CD4-positive, CD25-positive, alpha-beta regulatory T cell (primary cell): ENCODE measurements around the gene DRC7. TPM values are rescaled to one million over a fixed set of nuclear protein-coding genes. Genes with fewer than 3 reads are reported as not detected.
"Not testable (repeated sequence)": the region's sequence is repeated elsewhere in the genome, so short reads cannot be mapped to it uniquely, and the experiment has no call there.

ENCODE experiments used
- ATAC-seq, 2 donors: fragments of 150-1000 bp; cut with Tn5 transposase; one replicate each; pipeline ENCODE4 v1.10.0; 2021; ENCODE audit warnings: low read depth in 2 of 2, moderate number of reproducible peaks in 2 of 2, moderate library complexity in 1 of 2
- DNase-seq, 3 donors: peaks; one replicate each; pipeline versions ENCODE4 v3.0.0 to v3.0.0-alpha.2; 2012 to 2022; ENCODE audit warnings: mixed read lengths in 1 of 3
- H3K27ac ChIP-seq: one replicate; pipeline ENCODE4 v1.7.0; 2013; ENCODE audit warnings: mild to moderate bottlenecking, low read length; ENCODE audit not compliant: insufficient read depth, poor library complexity, severe bottlenecking
- H3K27me3 ChIP-seq: one replicate; pipeline ENCODE4 v1.7.0; 2013; ENCODE audit warnings: low read length; ENCODE audit not compliant: control insufficient read depth, insufficient read depth
- H3K36me3 ChIP-seq: one replicate; pipeline ENCODE4 v1.7.0; 2013; ENCODE audit warnings: mild to moderate bottlenecking, low read length, moderate library complexity; ENCODE audit not compliant: control insufficient read depth, insufficient read depth
- H3K4me1 ChIP-seq: 2 replicates; pipeline ENCODE4 v1.7.0; 2013; ENCODE audit warnings: mild to moderate bottlenecking, low read length; ENCODE audit not compliant: insufficient read depth, control insufficient read depth, poor library complexity, severe bottlenecking
- H3K4me3 ChIP-seq: one replicate; pipeline ENCODE4 v1.7.0; 2013; ENCODE audit warnings: low read depth, mild to moderate bottlenecking, low read length, moderate library complexity
- H3K9me3 ChIP-seq, 2 experiments: 1 replicate in 1 of 2; 2 replicates in 1 of 2; pipeline ENCODE4 v1.7.0; 2013; ENCODE audit warnings: low read length in 2 of 2, mild to moderate bottlenecking in 1 of 2, moderate library complexity in 1 of 2; ENCODE audit not compliant: control insufficient read depth in 2 of 2
- H3K27ac Mint-ChIP-seq, 3 donors: one replicate each; pipeline ENCODE4 v1.8.0; 2020 to 2022; ENCODE audit warnings: mild to moderate bottlenecking in 3 of 3, mixed read lengths in 3 of 3, moderate library complexity in 2 of 3
- H3K27me3 Mint-ChIP-seq: one replicate; pipeline ENCODE4 v1.8.0; 2022; ENCODE audit warnings: mild to moderate bottlenecking, mixed read lengths
- H3K36me3 Mint-ChIP-seq: one replicate; pipeline ENCODE4 v1.8.0; 2020; ENCODE audit warnings: mixed read lengths
- H3K4me1 Mint-ChIP-seq, 4 donors: one replicate each; pipeline ENCODE4 v1.8.0; 2020 to 2022; ENCODE audit warnings: mixed read lengths in 4 of 4, mild to moderate bottlenecking in 1 of 4
- H3K4me3 Mint-ChIP-seq, 4 donors: one replicate each; pipeline ENCODE4 v1.8.0; 2020 to 2022; ENCODE audit warnings: mild to moderate bottlenecking in 4 of 4, mixed read lengths in 4 of 4, moderate library complexity in 3 of 4
- H3K9me3 Mint-ChIP-seq, 7 donors: one replicate each; pipeline ENCODE4 v1.8.0; 2020 to 2022; ENCODE audit warnings: mixed read lengths in 7 of 7, mild to moderate bottlenecking in 3 of 7, moderate library complexity in 2 of 7
- polyA plus RNA-seq, 4 donors: library from polyadenylated mRNA; unstranded; fragments of 300-500 nt; fragmentation: Illumina TruSeq; gene quantifications; one replicate each; pipeline ENCODE4 v1.2.3, GENCODE V29; 2021
- total RNA-seq: library from RNA; stranded (reverse); gene quantifications from one replicate; pipeline ENCODE4 v1.2.3, GENCODE V29; 2022

The DRC7 gene
- total and polyA plus RNA-seq, 5 donors from 2014 or later = not detected

DNA sequence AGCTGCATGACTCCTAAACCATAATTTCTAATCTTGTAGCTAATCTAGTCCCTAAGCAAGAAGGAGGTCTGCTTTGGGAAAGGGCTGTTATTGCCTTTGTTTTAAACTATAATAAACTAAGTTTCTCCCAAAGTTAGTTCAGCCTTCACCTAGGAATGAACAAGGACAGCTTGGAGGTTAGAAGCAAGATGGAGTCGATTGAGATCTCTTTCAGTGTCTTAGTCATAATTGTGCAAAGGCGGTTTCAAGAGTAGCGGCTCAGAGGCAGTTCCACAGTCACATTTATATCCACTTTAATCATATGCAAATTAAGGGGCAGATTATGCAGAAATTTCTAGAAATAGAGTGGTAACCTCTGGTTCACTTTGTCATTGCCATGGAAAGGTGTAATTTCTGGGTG, 17.4 kb downstream of the DRC7 start:
- ATAC-seq = no peak
- H3K9me3 ChIP-seq = no peaks in the 10 kb centered on the region
- H3K27me3 Mint-ChIP-seq = peaks cover 50% of the 10 kb centered on the region

DNA sequence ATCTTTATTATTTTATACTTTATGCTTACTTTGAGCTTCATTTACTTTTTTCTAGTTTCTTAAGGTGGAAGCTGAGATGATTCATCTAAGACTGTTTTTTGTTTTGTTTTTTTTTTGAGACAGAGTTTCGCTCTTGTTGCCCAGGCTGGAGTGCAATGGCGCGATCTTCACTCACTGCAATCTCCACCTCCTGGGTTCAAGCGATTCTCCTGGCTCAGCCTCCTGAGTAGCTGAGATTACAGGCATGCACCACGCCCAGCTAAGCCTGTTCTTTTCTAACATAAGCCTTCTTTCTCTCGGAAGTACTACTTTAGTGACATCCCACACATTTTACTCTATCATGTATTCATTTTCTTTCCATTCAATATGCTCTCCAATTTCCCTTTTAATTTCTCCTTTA, 18.0 kb downstream of the DRC7 start:
- not testable (repeated sequence) for H3K4me3 Mint-ChIP-seq, H3K4me1 Mint-ChIP-seq

More for the DNA sequence above, 17.4 kb downstream of the DRC7 start:
- Histone ChIP-seq H3K4me3 (no peak overlapping the region), H3K27me3 (peaks cover 10% of the 10 kb centered on the region), H3K4me1 (no peaks in the 10 kb centered on the region), H3K27ac (no peak overlapping the region), H3K36me3 (no peaks in the 10 kb centered on the region)
- H3K27ac Mint-ChIP-seq = no peak overlapping the region
- H3K9me3 Mint-ChIP-seq = no peaks in the 10 kb centered on the region
- no peaks in the 10 kb centered on the region for H3K36me3 Mint-ChIP-seq
- H3K4me1 Mint-ChIP-seq = no peaks in the 10 kb centered on the region
- no peak overlapping the region for H3K4me3 Mint-ChIP-seq
- DNase-seq = no peak

DNA sequence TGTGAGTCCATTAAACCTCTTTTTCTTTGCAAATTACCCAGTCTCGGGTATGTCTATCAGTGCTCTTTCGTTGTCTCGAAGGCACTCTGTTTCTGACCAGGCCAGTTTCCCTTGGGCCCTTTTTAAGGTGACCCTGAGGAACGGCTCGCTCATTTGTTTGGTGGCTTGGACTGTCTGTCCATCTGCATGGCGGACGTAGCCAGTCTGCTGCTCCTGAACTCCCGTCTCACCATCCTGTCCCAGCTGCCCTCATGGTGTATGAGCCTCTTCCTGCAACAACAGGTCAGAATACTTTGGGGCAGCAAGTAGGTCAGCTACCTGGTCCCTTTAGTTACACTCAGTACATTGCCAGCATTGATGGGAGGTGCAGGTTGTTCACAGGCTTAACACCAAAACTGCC, 19.0 kb downstream of the DRC7 start:
- no peaks in the 10 kb centered on the region for H3K36me3 Mint-ChIP-seq
- H3K36me3 ChIP-seq = no peaks in the 10 kb centered on the region
- peaks cover 40% of the 10 kb centered on the region for H3K27me3 Mint-ChIP-seq
- DNase-seq (no peak), ATAC-seq (no peak)
- H3K27ac Mint-ChIP-seq = no peak overlapping the region
- H3K27me3 ChIP-seq = peaks cover 10% of the 10 kb centered on the region
- H3K4me3 ChIP-seq = no peak overlapping the region
- no peaks in the 10 kb centered on the region for H3K9me3 Mint-ChIP-seq
- no peak overlapping the region for H3K27ac ChIP-seq
- no peaks in the 10 kb centered on the region for H3K9me3 ChIP-seq
- no peaks in the 10 kb centered on the region for H3K4me1 Mint-ChIP-seq
- H3K4me1 ChIP-seq = no peaks in the 10 kb centered on the region
- H3K4me3 Mint-ChIP-seq = peak overlapping the region in 1 of 4 donors; percentile 38

More for the DNA sequence above, 18.0 kb downstream of the DRC7 start:
- DNase-seq, H3K36me3 Mint-ChIP-seq, H3K9me3 ChIP-seq, H3K27ac ChIP-seq, H3K4me1 ChIP-seq, H3K27ac Mint-ChIP-seq, H3K27me3 ChIP-seq, H3K4me3 ChIP-seq, H3K36me3 ChIP-seq, H3K9me3 Mint-ChIP-seq, ATAC-seq: not testable (repeated sequence)
- H3K27me3 Mint-ChIP-seq = peaks cover 50% of the 10 kb centered on the region

DNA sequence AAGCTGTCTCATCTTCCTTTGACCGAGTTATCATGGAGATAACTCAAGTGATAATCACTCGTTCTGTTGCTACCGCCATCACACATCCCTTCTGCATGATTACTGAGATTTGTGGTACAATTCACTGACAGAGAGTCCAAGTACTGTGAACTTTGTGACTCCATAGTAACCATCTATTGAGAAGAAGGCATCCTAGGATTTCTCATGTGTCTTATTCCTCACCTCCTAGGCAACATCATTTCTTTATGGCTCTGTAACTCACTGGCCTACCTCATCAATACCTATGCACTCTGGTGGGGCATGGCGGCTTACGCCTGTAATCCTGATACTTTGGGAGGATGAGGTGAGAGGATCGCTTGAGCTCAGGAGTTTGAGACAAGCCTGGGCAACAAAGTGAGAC, 19.4 kb downstream of the DRC7 start:
- Histone ChIP-seq H3K4me3 (no peak overlapping the region), H3K27me3 (peaks cover 10% of the 10 kb centered on the region), H3K4me1 (no peaks in the 10 kb centered on the region), H3K36me3 (no peaks in the 10 kb centered on the region), H3K27ac (no peak overlapping the region), H3K9me3 (no peaks in the 10 kb centered on the region)
- H3K9me3 Mint-ChIP-seq = no peaks in the 10 kb centered on the region
- H3K4me3 Mint-ChIP-seq = no peak overlapping the region
- ATAC-seq = no peak
- no peak overlapping the region for H3K27ac Mint-ChIP-seq
- peaks cover 41% of the 10 kb centered on the region for H3K27me3 Mint-ChIP-seq
- no peaks in the 10 kb centered on the region for H3K36me3 Mint-ChIP-seq
- no peak for DNase-seq
- H3K4me1 Mint-ChIP-seq = no peaks in the 10 kb centered on the region

DNA sequence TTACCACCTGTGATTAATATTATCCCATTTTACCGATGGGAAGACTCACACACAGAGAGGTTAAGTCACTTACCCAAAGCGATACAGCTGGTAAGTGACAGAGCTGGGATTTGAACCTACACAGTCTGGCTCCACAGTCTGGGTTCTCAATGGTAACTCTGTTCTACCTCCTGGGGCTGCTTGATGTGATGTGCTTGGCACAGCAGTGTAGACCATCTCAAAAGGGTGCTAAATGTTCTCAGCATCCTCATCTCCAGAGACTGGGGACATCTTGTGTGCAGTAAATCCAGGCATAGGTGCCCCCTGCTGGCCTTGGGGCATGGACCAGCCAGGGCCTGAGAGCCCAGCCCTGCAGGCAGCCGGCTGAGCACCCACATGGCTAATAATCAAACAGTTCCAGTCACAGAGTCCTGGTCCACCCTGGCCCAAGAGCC, 25.6 kb downstream of the DRC7 start:
- Mint-ChIP-seq H3K9me3 (peaks cover 0 to 2% (median 0%) of the 10 kb centered on the region in 7 donors), H3K27me3 (peaks cover 18% of the 10 kb centered on the region), H3K27ac (no peak overlapping the region), H3K4me3 (no peak overlapping the region), H3K36me3 (no peaks in the 10 kb centered on the region), H3K4me1 (no peaks in the 10 kb centered on the region)
- DNase-seq (peak in 2 of 3 donors; percentile 17 to 58), ATAC-seq (no peak)
- H3K4me1 ChIP-seq = no peaks in the 10 kb centered on the region
- H3K36me3 ChIP-seq = no peaks in the 10 kb centered on the region
- H3K27ac ChIP-seq = no peak overlapping the region
- no peaks in the 10 kb centered on the region for H3K9me3 ChIP-seq
- no peak overlapping the region for H3K4me3 ChIP-seq
- H3K27me3 ChIP-seq = no peaks in the 10 kb centered on the region

DNA sequence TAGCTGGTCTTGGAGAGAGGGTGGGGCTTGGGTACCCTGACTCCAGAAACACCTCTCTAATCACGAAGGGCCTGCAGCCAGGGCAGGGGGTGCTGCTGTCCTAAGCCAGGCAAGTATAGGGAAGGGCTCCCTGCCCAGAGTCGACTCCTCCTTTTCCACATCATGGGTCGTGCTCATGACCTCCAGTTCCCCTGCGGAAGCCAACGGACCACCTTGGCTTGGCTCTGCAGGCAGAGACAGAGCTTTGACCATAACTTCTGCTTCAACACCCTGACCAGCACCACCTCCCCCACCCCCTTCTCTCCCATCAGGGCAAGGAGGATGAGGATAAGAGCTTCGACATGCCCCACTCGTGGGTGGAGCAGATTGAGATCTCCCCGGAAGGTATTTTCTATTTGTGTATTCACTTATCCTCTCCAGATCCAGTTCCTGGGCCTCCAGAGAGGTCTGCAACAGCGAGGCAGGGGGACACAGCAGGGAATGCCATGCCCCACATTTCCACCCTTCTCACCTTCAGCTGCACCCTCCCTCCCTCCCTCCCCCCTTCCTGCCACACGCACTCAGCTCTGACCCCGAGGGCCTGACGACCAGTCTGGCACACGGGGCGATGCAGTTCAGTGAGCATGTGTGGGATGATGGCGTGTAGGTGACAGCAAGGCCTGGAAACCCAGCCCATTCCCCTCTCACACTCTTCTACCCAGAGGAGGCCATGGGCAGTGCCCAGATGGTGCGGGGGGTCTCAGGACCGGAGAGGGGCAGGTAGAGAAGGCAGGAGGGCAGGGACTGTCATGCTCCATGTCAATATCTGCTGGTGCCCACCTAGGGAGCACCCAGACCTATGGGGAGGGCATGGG, 27.0 kb downstream of the DRC7 start:
- ATAC-seq (no peak), DNase-seq (no peak)
- no peaks in the 10 kb centered on the region for H3K27me3 ChIP-seq
- no peak overlapping the region for H3K27ac ChIP-seq
- no peak overlapping the region for H3K27ac Mint-ChIP-seq
- peaks cover 0 to 2% (median 0%) of the 10 kb centered on the region in 7 donors for H3K9me3 Mint-ChIP-seq
- H3K4me3 ChIP-seq = no peak overlapping the region
- no peaks in the 10 kb centered on the region for H3K9me3 ChIP-seq
- H3K4me1 Mint-ChIP-seq = no peaks in the 10 kb centered on the region
- no peaks in the 10 kb centered on the region for H3K36me3 Mint-ChIP-seq
- H3K27me3 Mint-ChIP-seq = peaks cover 11% of the 10 kb centered on the region
- no peaks in the 10 kb centered on the region for H3K36me3 ChIP-seq
- H3K4me1 ChIP-seq = no peaks in the 10 kb centered on the region
- no peak overlapping the region for H3K4me3 Mint-ChIP-seq

DNA sequence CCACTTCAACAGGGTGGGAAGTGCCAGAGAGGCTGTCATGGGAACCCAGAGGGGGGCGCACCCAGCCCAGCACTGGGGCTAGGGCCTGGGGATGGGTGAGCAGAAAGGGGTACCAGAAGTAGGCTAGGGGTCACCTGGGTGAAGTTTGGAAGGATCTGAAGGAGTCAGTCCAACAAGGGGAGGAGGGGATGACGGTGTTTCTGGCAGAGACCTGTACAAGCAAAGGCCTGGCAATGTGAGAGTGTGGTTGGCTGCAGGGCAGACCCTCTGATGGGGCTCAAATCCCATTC, 27.5 kb downstream of the DRC7 start:
- no peak overlapping the region for H3K27ac Mint-ChIP-seq
- H3K9me3 Mint-ChIP-seq = peaks cover 0 to 2% (median 0%) of the 10 kb centered on the region in 7 donors
- peaks cover 9% of the 10 kb centered on the region for H3K27me3 Mint-ChIP-seq
- Histone ChIP-seq H3K4me3 (no peak overlapping the region), H3K9me3 (no peaks in the 10 kb centered on the region), H3K36me3 (no peaks in the 10 kb centered on the region), H3K27me3 (no peaks in the 10 kb centered on the region), H3K27ac (no peak overlapping the region), H3K4me1 (no peaks in the 10 kb centered on the region)
- no peaks in the 10 kb centered on the region for H3K36me3 Mint-ChIP-seq
- no peak overlapping the region for H3K4me3 Mint-ChIP-seq
- no peak for DNase-seq
- H3K4me1 Mint-ChIP-seq = no peaks in the 10 kb centered on the region
- no peak for ATAC-seq

DNA sequence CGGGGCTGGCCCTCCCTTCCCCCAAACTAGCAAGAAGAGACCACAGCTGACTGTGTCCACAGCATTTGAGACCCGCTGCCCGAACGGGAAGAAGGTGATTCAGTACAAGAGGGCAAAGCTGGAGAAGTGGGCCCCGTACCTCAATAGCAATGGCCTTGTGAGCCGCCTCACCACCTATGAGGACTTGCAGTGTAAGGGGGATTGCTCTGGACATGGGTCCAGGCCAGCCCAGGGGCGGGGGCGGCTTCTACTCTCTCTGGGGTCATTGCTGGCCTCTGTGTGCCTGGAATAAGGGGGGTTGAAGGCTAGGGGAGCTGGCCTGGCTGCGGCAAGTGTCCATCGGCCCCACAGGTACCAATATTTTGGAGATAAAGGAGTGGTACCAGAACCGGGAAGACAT, 28.0 kb downstream of the DRC7 start:
- Histone ChIP-seq H3K27ac (no peak overlapping the region), H3K9me3 (no peaks in the 10 kb centered on the region), H3K27me3 (no peaks in the 10 kb centered on the region), H3K36me3 (no peaks in the 10 kb centered on the region), H3K4me3 (no peak overlapping the region), H3K4me1 (no peaks in the 10 kb centered on the region)
- ATAC-seq (no peak), DNase-seq (no peak)
- Mint-ChIP-seq H3K27me3 (peaks cover 9% of the 10 kb centered on the region), H3K4me3 (no peak overlapping the region), H3K36me3 (no peaks in the 10 kb centered on the region), H3K27ac (no peak overlapping the region), H3K4me1 (no peaks in the 10 kb centered on the region), H3K9me3 (peaks cover 0 to 2% (median 0%) of the 10 kb centered on the region in 7 donors)
